K562 (cell line): ENCODE results near the gene SENP3. TPM values are rescaled to one million over a fixed set of nuclear protein-coding genes. Genes with fewer than 3 reads are reported as not detected.

Experiments used
- BRD4 ChIP-seq: fragments of 200-600 bp; sonication (generic); IDR thresholded peaks from 2 replicates; pipeline ENCODE4 v1.6.1; 2017; ENCODE audit warnings: inconsistent platforms
- HIVEP1 ChIP-seq: fragments of 250-450 bp; sonication (Bioruptor Pico); IDR thresholded peaks from 2 replicates; pipeline ENCODE4 v1.4.0; 2020; ENCODE audit warnings: mild to moderate bottlenecking
- MXI1 ChIP-seq: IDR thresholded peaks from 2 replicates; pipeline ENCODE4 v1.6.1; 2011; ENCODE audit warnings: low read depth, mild to moderate bottlenecking, improper control_type of control experiment, low read length
- NFYB ChIP-seq: IDR thresholded peaks from 2 replicates; pipeline ENCODE4 v1.6.1; 2011; ENCODE audit warnings: mild to moderate bottlenecking, moderate library complexity; ENCODE audit not compliant: insufficient read length; ENCODE audit errors: extremely low read depth
- SNRNP70 ChIP-seq: fragments of 200-400 bp; formaldehyde crosslinking; optimal IDR thresholded peaks from 2 replicates; pipeline ENCODE3; 2017; ENCODE audit warnings: low read depth, low read length
- ZNF445 ChIP-seq: fragments of 250-450 bp; sonication (Bioruptor Pico); IDR thresholded peaks from 2 replicates; pipeline ENCODE4 v1.4.0; 2020; ENCODE audit warnings: low read depth, mild to moderate bottlenecking, moderate library complexity
- polyA plus RNA-seq, 8 experiments: library from polyadenylated mRNA; depleted of rRNA in 4 of 8; stranded (reverse) in 5 of 8; unstranded in 3 of 8; fragments of >200 nt; fragmentation: Nextera tagmentation in 2 of 8; fragmentation: Illumina TruSeq in 1 of 8; extraction: Ambion mirVana in 2 of 8; extraction: Trizol in 1 of 8; gene quantifications; 2 replicates each; pipeline versions ENCODE4 v1.2.1 to v1.2.3, GENCODE V29; 2011 to 2014; ENCODE audit warnings: inconsistent platforms in 1 of 8, missing spikeins in 1 of 8
- total RNA-seq, 7 experiments: library from RNA; depleted of rRNA in 6 of 7; stranded (reverse); fragments of >200 nt in 6 of 7; fragmentation: Illumina TruSeq in 2 of 7; extraction: Trizol in 2 of 7; gene quantifications; 2 replicates each; pipeline versions ENCODE4 v1.2.1 to v1.2.3, GENCODE V29; 2011 to 2021; ENCODE audit warnings: low replicate concordance in 1 of 7
- TF ChIP-seq, protein P1 (sequence below): fragments of 450-650 bp; IDR thresholded peaks from 2 replicates; pipeline ENCODE4 v1.6.1; 2017; ENCODE audit warnings: antibody characterized with exemption, mild to moderate bottlenecking
- TF ChIP-seq, protein P2 (sequence below): fragments of 250-450 bp; sonication (Bioruptor Pico); IDR thresholded peaks from 2 replicates; pipeline ENCODE4 v1.8.0; 2021; ENCODE audit warnings: moderate library complexity, mild to moderate bottlenecking, inconsistent platforms
- TF ChIP-seq, protein P3 (sequence below): sonication (generic); formaldehyde crosslinking; IDR thresholded peaks from 2 replicates; pipeline ENCODE4 v1.8.0; 2023; ENCODE audit warnings: missing genetic modification reagents, mild to moderate bottlenecking, borderline replicate concordance
- TF ChIP-seq, protein P4 (sequence below): sonication (generic); formaldehyde crosslinking; IDR thresholded peaks from 2 replicates; pipeline ENCODE4 v1.8.0; 2022; ENCODE audit warnings: missing genetic modification reagents, mild to moderate bottlenecking, moderate library complexity, borderline replicate concordance

The SENP3 gene
- total and polyA plus RNA-seq, 9 of the 15 experiments (the other 6 are each of a cell fraction or from before 2014, with no cell fraction given), result 0.63 to 102 (median 78.8) TPM

DNA sequence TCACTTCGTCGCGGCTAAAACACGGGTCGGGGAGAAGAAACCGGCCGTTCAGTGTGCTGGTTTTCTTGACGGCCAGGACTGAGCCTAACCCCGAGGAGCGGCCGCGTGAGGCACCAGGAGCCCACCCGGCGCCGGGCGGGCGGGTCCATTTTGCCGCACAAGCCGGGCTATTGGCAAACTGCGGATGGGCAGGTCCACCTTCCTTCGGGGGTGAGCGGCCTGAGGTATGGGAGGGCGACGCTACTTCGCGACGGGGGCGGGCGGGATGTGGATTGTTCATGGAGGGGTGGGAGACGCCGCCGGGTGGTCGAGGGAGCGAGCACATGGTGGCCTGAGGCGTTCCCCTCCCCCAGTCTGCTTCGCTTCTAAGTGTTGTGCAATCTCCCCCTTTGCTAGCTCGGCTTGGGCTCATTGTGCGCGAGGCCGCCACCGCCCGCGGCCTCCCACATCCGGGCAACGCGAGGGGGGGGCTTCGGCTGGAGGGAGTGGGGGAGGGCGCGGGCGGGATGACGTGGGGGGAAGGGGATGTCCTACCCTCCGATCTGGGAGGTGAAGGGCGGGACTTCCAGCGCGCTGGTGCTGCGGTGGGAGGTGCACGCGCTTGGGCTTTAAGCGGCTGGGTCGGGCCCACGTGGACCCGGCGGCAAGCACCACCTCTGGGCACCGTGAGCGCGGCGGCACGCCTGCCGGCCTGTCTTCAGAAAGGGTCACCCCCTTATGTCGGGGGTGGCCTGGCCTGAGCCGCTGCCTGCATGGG, 11.8 kb downstream of the SENP3 start (continued):
- TF ChIP-seq, protein P1, sequence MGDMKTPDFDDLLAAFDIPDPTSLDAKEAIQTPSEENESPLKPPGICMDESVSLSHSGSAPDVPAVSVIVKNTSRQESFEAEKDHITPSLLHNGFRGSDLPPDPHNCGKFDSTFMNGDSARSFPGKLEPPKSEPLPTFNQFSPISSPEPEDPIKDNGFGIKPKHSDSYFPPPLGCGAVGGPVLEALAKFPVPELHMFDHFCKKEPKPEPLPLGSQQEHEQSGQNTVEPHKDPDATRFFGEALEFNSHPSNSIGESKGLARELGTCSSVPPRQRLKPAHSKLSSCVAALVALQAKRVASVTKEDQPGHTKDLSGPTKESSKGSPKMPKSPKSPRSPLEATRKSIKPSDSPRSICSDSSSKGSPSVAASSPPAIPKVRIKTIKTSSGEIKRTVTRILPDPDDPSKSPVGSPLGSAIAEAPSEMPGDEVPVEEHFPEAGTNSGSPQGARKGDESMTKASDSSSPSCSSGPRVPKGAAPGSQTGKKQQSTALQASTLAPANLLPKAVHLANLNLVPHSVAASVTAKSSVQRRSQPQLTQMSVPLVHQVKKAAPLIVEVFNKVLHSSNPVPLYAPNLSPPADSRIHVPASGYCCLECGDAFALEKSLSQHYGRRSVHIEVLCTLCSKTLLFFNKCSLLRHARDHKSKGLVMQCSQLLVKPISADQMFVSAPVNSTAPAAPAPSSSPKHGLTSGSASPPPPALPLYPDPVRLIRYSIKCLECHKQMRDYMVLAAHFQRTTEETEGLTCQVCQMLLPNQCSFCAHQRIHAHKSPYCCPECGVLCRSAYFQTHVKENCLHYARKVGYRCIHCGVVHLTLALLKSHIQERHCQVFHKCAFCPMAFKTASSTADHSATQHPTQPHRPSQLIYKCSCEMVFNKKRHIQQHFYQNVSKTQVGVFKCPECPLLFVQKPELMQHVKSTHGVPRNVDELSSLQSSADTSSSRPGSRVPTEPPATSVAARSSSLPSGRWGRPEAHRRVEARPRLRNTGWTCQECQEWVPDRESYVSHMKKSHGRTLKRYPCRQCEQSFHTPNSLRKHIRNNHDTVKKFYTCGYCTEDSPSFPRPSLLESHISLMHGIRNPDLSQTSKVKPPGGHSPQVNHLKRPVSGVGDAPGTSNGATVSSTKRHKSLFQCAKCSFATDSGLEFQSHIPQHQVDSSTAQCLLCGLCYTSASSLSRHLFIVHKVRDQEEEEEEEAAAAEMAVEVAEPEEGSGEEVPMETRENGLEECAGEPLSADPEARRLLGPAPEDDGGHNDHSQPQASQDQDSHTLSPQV, result no peak
- TF ChIP-seq BRD4 (no peak; the same call in 1 of the 2 replicates), HIVEP1 (CRISPR knock-in tag) (no peak), SNRNP70 (peak; percentile 27), NFYB (no peak), MXI1 (peak; percentile 87), ZNF445 (CRISPR knock-in tag) (no peak)
- TF ChIP-seq, protein P2, sequence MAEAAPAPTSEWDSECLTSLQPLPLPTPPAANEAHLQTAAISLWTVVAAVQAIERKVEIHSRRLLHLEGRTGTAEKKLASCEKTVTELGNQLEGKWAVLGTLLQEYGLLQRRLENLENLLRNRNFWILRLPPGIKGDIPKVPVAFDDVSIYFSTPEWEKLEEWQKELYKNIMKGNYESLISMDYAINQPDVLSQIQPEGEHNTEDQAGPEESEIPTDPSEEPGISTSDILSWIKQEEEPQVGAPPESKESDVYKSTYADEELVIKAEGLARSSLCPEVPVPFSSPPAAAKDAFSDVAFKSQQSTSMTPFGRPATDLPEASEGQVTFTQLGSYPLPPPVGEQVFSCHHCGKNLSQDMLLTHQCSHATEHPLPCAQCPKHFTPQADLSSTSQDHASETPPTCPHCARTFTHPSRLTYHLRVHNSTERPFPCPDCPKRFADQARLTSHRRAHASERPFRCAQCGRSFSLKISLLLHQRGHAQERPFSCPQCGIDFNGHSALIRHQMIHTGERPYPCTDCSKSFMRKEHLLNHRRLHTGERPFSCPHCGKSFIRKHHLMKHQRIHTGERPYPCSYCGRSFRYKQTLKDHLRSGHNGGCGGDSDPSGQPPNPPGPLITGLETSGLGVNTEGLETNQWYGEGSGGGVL (CRISPR knock-in tag), result no peak
- TF ChIP-seq, protein P3, sequence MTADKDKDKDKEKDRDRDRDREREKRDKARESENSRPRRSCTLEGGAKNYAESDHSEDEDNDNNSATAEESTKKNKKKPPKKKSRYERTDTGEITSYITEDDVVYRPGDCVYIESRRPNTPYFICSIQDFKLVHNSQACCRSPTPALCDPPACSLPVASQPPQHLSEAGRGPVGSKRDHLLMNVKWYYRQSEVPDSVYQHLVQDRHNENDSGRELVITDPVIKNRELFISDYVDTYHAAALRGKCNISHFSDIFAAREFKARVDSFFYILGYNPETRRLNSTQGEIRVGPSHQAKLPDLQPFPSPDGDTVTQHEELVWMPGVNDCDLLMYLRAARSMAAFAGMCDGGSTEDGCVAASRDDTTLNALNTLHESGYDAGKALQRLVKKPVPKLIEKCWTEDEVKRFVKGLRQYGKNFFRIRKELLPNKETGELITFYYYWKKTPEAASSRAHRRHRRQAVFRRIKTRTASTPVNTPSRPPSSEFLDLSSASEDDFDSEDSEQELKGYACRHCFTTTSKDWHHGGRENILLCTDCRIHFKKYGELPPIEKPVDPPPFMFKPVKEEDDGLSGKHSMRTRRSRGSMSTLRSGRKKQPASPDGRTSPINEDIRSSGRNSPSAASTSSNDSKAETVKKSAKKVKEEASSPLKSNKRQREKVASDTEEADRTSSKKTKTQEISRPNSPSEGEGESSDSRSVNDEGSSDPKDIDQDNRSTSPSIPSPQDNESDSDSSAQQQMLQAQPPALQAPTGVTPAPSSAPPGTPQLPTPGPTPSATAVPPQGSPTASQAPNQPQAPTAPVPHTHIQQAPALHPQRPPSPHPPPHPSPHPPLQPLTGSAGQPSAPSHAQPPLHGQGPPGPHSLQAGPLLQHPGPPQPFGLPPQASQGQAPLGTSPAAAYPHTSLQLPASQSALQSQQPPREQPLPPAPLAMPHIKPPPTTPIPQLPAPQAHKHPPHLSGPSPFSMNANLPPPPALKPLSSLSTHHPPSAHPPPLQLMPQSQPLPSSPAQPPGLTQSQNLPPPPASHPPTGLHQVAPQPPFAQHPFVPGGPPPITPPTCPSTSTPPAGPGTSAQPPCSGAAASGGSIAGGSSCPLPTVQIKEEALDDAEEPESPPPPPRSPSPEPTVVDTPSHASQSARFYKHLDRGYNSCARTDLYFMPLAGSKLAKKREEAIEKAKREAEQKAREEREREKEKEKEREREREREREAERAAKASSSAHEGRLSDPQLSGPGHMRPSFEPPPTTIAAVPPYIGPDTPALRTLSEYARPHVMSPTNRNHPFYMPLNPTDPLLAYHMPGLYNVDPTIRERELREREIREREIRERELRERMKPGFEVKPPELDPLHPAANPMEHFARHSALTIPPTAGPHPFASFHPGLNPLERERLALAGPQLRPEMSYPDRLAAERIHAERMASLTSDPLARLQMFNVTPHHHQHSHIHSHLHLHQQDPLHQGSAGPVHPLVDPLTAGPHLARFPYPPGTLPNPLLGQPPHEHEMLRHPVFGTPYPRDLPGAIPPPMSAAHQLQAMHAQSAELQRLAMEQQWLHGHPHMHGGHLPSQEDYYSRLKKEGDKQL (CRISPR knock-in tag), result no peak
- TF ChIP-seq, protein P4, sequence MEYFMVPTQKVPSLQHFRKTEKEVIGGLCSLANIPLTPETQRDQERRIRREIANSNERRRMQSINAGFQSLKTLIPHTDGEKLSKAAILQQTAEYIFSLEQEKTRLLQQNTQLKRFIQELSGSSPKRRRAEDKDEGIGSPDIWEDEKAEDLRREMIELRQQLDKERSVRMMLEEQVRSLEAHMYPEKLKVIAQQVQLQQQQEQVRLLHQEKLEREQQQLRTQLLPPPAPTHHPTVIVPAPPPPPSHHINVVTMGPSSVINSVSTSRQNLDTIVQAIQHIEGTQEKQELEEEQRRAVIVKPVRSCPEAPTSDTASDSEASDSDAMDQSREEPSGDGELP (CRISPR knock-in tag), result peak; percentile 71; the same call in 1 of the 2 replicates
